HG02798 (cell line): ENCODE measurements around the gene TRAFD1.
A peak's percentile ranks its signal among the peaks of the same experiment; 100 is the strongest.

ENCODE experiments used
- ATAC-seq: cut with Tn5 transposase; IDR thresholded peaks from one replicate; pipeline ENCODE4 v1.9.1; 2021; ENCODE audit warnings: mild to moderate bottlenecking; ENCODE audit not compliant: unreplicated experiment, poor library complexity

TRAFD1 gene

GRCh38 chr12:112115259-112116045 is 9.9 kb upstream of the TRAFD1 start:
- ATAC-seq, result no peak

GRCh38 chr12:112116232-112117060 is 8.9 kb upstream of the TRAFD1 start:
- ATAC-seq, result no peak

- ATAC-seq, result no peak
These were observed 7.7 kb upstream of the TRAFD1 start for GRCh38 chr12:112117685-112118084.

- ATAC-seq, result no peak
These were observed 3.4 kb upstream of the TRAFD1 start for GRCh38 chr12:112121780-112122565.

GRCh38 chr12:112122823-112123690 is 2.3 kb upstream of the TRAFD1 start:
- ATAC-seq, result no peak

GRCh38 chr12:112124918-112125249 is 476 bp upstream of the TRAFD1 start:
- no peak for ATAC-seq

GRCh38 chr12:112126000-112126438 is 659 bp downstream of the TRAFD1 start:
- ATAC-seq, result no peak

GRCh38 chr12:112126911-112127310 is 1.6 kb downstream of the TRAFD1 start:
- no peak for ATAC-seq

GRCh38 chr12:112130441-112130998 is 5.2 kb downstream of the TRAFD1 start:
- peak; percentile 51 for ATAC-seq

GRCh38 chr12:112131686-112132085 is 6.3 kb downstream of the TRAFD1 start:
- no peak for ATAC-seq

GRCh38 chr12:112133418-112133817 is 8.1 kb downstream of the TRAFD1 start:
- no peak for ATAC-seq

- no peak for ATAC-seq
These were observed 9.4 kb downstream of the TRAFD1 start for GRCh38 chr12:112134731-112135130.

GRCh38 chr12:112140728-112141127 is 15.4 kb downstream of the TRAFD1 start:
- no peak for ATAC-seq

GRCh38 chr12:112146123-112146522 is 20.8 kb downstream of the TRAFD1 start:
- no peak for ATAC-seq

GRCh38 chr12:112148031-112148513 is 22.7 kb downstream of the TRAFD1 start:
- ATAC-seq, result no peak

- ATAC-seq, result no peak
These were observed 24.2 kb downstream of the TRAFD1 start for GRCh38 chr12:112149596-112149995.

- ATAC-seq, result no peak
These were observed 26.6 kb downstream of the TRAFD1 start for GRCh38 chr12:112151766-112152541.

GRCh38 chr12:112153181-112153892 is 28.0 kb downstream of the TRAFD1 start:
- ATAC-seq, result no peak
